K562 (cell line): ENCODE results near the gene FERMT1. TPM values are rescaled to one million over a fixed set of nuclear protein-coding genes. Genes with fewer than 3 reads are reported as not detected.

Source experiments
- ATAC-seq: fragments of 200-7000 bp; cut with Tn5 transposase; 3 replicates; pipeline ENCODE4 v1.9.1; 2020; ENCODE audit warnings: moderate library complexity
- BruUV-seq: library from RNA; stranded (reverse); fragments of 400-500 nt; replicated peaks from 2 replicates; lab custom pipeline; 2021; lab: Mats Ljungman, UMichigan
- CTCF ChIA-PET: fragments of 300-600 bp; formaldehyde crosslinking; extraction: SDS; loops from one replicate; lab custom pipeline; 2021; ENCODE audit warnings: low intra/inter-chr PET ratio; lab: Yijun Ruan, JAX
- POLR2A ChIA-PET: fragments of 300-600, 350-650 bp; sonication (Branson Sonifier 250); formaldehyde crosslinking; extraction: SDS; loops from one replicate; lab custom pipeline; 2021; ENCODE audit warnings: antibody characterized with exemption, inconsistent platforms; lab: Yijun Ruan, JAX
- DNase-seq, 4 experiments: peaks; one replicate each; pipeline versions ENCODE4 v3.0.0 to v3.0.0-alpha.2; 2011 to 2018; ENCODE audit warnings: low spot score in 3 of 4, mixed read lengths in 3 of 4; ENCODE audit errors: extremely low read depth in 1 of 4
- FAIRE-seq: peaks from 2 replicates; lab custom pipeline; 2011; peaks lifted over from hg19 to GRCh38; lab: Jason Lieb, UNC
- H2AFZ ChIP-seq: 2 replicates; pipeline ENCODE4 v1.6.0; 2011; ENCODE audit warnings: low read depth, low read length, control low read depth, inconsistent platforms
- H3K27ac ChIP-seq: fragments of 200-600 bp; 3 replicates; pipeline ENCODE4 v1.8.0; 2011; ENCODE audit warnings: low read depth, mild to moderate bottlenecking, control low read depth, inconsistent platforms, low read length, moderate library complexity, mixed read lengths; ENCODE audit errors: extremely low read depth
- H3K27me3 ChIP-seq, 2 experiments: fragments of 300-600 bp in 1 of 2; 2 replicates in 1 of 2; 3 replicates in 1 of 2; pipeline versions ENCODE4 v1.6.0 to v1.8.0; 2011; ENCODE audit warnings: inconsistent platforms in 2 of 2, low read length in 2 of 2, mild to moderate bottlenecking in 1 of 2, mixed read lengths in 1 of 2, moderate library complexity in 1 of 2; ENCODE audit not compliant: control insufficient read depth in 2 of 2, insufficient read depth in 2 of 2
- H3K36me3 ChIP-seq: fragments of 300-600 bp; 3 replicates; pipeline ENCODE4 v1.8.0; 2011; ENCODE audit warnings: mild to moderate bottlenecking, low read length, inconsistent platforms; ENCODE audit not compliant: control insufficient read depth, insufficient read depth
- H3K4me1 ChIP-seq, 2 experiments: fragments of 200-600 bp in 1 of 2; replicated peaks in 1 of 2; 2 replicates in 1 of 2; 3 replicates in 1 of 2; pipeline versions ENCODE4 v1.5.1 to v1.8.0; 2011; ENCODE audit warnings: inconsistent platforms in 2 of 2, low read length in 2 of 2, mild to moderate bottlenecking in 1 of 2, mixed read lengths in 1 of 2, moderate library complexity in 1 of 2; ENCODE audit not compliant: control insufficient read depth in 2 of 2, insufficient read depth in 2 of 2
- H3K4me2 ChIP-seq: 2 replicates; pipeline ENCODE4 v1.6.1; 2011; ENCODE audit warnings: low read length, control low read depth, inconsistent platforms, mixed read lengths; ENCODE audit not compliant: insufficient read depth
- H3K4me3 ChIP-seq: fragments of 200-600 bp; sonication (generic), shearing (Covaris generic); 2 replicates; pipeline ENCODE4 v1.5.1; 2016; ENCODE audit warnings: control low read depth, inconsistent platforms
- H3K79me2 ChIP-seq: fragments of 200-600 bp; 3 replicates; pipeline ENCODE4 v1.8.0; 2011; ENCODE audit warnings: low read length, inconsistent platforms; ENCODE audit not compliant: control insufficient read depth, insufficient read depth
- H3K9ac ChIP-seq, 2 experiments: 2 replicates each; pipeline versions ENCODE4 v1.6.0 to v1.6.1; 2011; ENCODE audit warnings: low read depth in 2 of 2, low read length in 2 of 2, control low read depth in 1 of 2, inconsistent platforms in 1 of 2, mild to moderate bottlenecking in 1 of 2, mixed read lengths in 1 of 2; ENCODE audit not compliant: insufficient read depth in 1 of 2
- H3K9me1 ChIP-seq: one replicate; pipeline ENCODE4 v1.6.0; 2011; ENCODE audit warnings: inconsistent platforms, mild to moderate bottlenecking, low read length, moderate library complexity; ENCODE audit not compliant: control insufficient read depth, insufficient read depth
- H3K9me3 ChIP-seq: replicated peaks from 2 replicates; pipeline ENCODE4 v1.5.1; 2011; ENCODE audit warnings: low read depth, low read length, inconsistent platforms; ENCODE audit not compliant: control insufficient read depth, insufficient read depth
- H4K20me1 ChIP-seq: replicated peaks from 2 replicates; pipeline ENCODE4 v1.6.1; 2011; ENCODE audit warnings: low read length, inconsistent platforms, mixed read lengths; ENCODE audit not compliant: control insufficient read depth, insufficient read depth
- DNMT1 ChIP-seq: fragments of 450-650 bp; IDR thresholded peaks from 2 replicates; pipeline ENCODE4 v1.6.1; 2016; ENCODE audit warnings: antibody characterized with exemption, mild to moderate bottlenecking
- MGA ChIP-seq: fragments of 450-650 bp; IDR thresholded peaks from 2 replicates; pipeline ENCODE4 v1.6.1; 2016; ENCODE audit warnings: mild to moderate bottlenecking, moderate library complexity
- POU5F1 ChIP-seq: fragments of 150-350 bp; IDR thresholded peaks from 2 replicates; pipeline ENCODE4 v1.6.1; 2014; ENCODE audit warnings: borderline replicate concordance, low read length, low read depth, mild to moderate bottlenecking; ENCODE audit not compliant: partially characterized antibody
- PREB ChIP-seq: sonication (generic); formaldehyde crosslinking; IDR thresholded peaks from 2 replicates; pipeline ENCODE4 v1.8.1; 2023; ENCODE audit warnings: mild to moderate bottlenecking, missing genetic modification reagents
- THAP12 ChIP-seq: fragments of 250-450 bp; sonication (Bioruptor Pico); IDR thresholded peaks from 2 replicates; pipeline ENCODE4 v1.9.0; 2021; ENCODE audit warnings: mild to moderate bottlenecking, inconsistent platforms
- WGBS: fragments of 100-300 bp; shearing (Covaris generic); methylation state at CpG from one replicate; pipeline ENCODE4 v1.1.6; 2016; ENCODE audit warnings: low coverage, mixed read lengths; ENCODE audit not compliant: insufficient coverage; ENCODE audit errors: missing lambda C conversion rate; 5-methylcytosine and 5-hydroxymethylcytosine counted together
- in situ Hi-C: fragments of 300-500 bp; cut with MboI; formaldehyde crosslinking; loops from 4 replicates; pipeline ENCODE4 v1.15.0; 2018; ENCODE audit warnings: inconsistent platforms, mixed read lengths
- intact Hi-C: fragments of 100-400 bp; cut with micrococcal nuclease; formaldehyde crosslinking; loops from 2 replicates; pipeline ENCODE4 v1.14.2; 2022
- polyA plus RNA-seq, 8 experiments: library from polyadenylated mRNA; depleted of rRNA in 4 of 8; stranded (reverse) in 5 of 8; unstranded in 3 of 8; fragments of >200 nt; fragmentation: Nextera tagmentation in 2 of 8; fragmentation: Illumina TruSeq in 1 of 8; extraction: Ambion mirVana in 2 of 8; extraction: Trizol in 1 of 8; gene quantifications; 2 replicates each; pipeline versions ENCODE4 v1.2.1 to v1.2.3, GENCODE V29; 2011 to 2014; ENCODE audit warnings: inconsistent platforms in 1 of 8, missing spikeins in 1 of 8
- total RNA-seq, 7 experiments: library from RNA; depleted of rRNA in 6 of 7; stranded (reverse); fragments of >200 nt in 6 of 7; fragmentation: Illumina TruSeq in 2 of 7; extraction: Trizol in 2 of 7; gene quantifications; 2 replicates each; pipeline versions ENCODE4 v1.2.1 to v1.2.3, GENCODE V29; 2011 to 2021; ENCODE audit warnings: low replicate concordance in 1 of 7

The FERMT1 gene
- total and polyA plus RNA-seq, 9 of the 15 experiments (the other 6 are each of a cell fraction or from before 2014, with no cell fraction given) = 0.07 TPM; not detected in 8

GRCh38 chr20:6053776-6054688 lies 68.8 kb downstream of the FERMT1 start, which contains the start of gene LRRN4:
Gene LRRN4, minus strand, starts transcription at chr20:6054060. Its CDS starts 1,261 bp downstream, at chr20:6052799.
- no peaks in the 10 kb centered on the region for H3K27me3 ChIP-seq
- ATAC-seq (no peak; the same call in 2 of the 3 replicates), DNase-seq (no peak), FAIRE-seq (no peak)
- WGBS = 56% methylated on average over 11 of the region's 13 CpGs
- H3K4me1 ChIP-seq = peaks cover 7 to 12% of the 10 kb centered on the region in 2 experiments
- no peak within 1 kb of the TSS for H3K4me3 ChIP-seq
- no peak within 1 kb of the TSS for H3K4me2 ChIP-seq
- no peak within 1 kb of the TSS for H3K9ac ChIP-seq
- intact Hi-C loops (no loop called here), in situ Hi-C loops (no loop called here)
- H3K9me1 ChIP-seq = no peaks in the 10 kb centered on the region
- no peaks in the 10 kb centered on the region for H3K36me3 ChIP-seq
- BruUV-seq = no TSS peak
- H4K20me1 ChIP-seq = no peaks in the 10 kb centered on the region
- CTCF ChIA-PET = no interaction called here
- POLR2A ChIA-PET = no interaction called here
- peak within 1 kb of the TSS; percentile 45; the same call in 1 of the 2 replicates for H2AFZ ChIP-seq
- H3K9me3 ChIP-seq = no peaks in the 10 kb centered on the region
- H3K27ac ChIP-seq = no peak within 1 kb of the TSS
- H3K79me2 ChIP-seq = no peaks in the 10 kb centered on the region
- TF ChIP-seq MGA = no peak
- no peak for TF ChIP-seq DNMT1
- no peak for TF ChIP-seq PREB
- TF ChIP-seq POU5F1 = no peak
- no peak for TF ChIP-seq THAP12 (CRISPR knock-in tag)
